ENCODE results near the gene TIRAP. TPM values are rescaled to one million over a fixed set of nuclear protein-coding genes. Genes with fewer than 3 reads are reported as not detected.

TIRAP gene
- total RNA-seq, 2 donors from 2014 or later: 6.3 to 7.4 TPM

- no peak for TF ChIP-seq CTCF (IDR thresholded peaks at IDR 0.05)
- DNase-seq (ENCODE audit: low spot score): no peak
- Histone ChIP-seq H3K27me3 (no peaks in the 10 kb centered on the region), H3K9me3 (no peaks in the 10 kb centered on the region), H3K4me1 (peaks cover 0 to 19% of the 10 kb centered on the region in 2 donors), H3K27ac (no peak overlapping the region), H3K4me3 (no peak overlapping the region), H3K36me3 (no peaks in the 10 kb centered on the region)
Observed at GRCh38 chr11:126328001-126328390, 45.1 kb downstream of the TIRAP start.

GRCh38 chr11:126328444-126328843 is 45.6 kb downstream of the TIRAP start:
- H3K36me3 ChIP-seq: no peaks in the 10 kb centered on the region
- H3K27me3 ChIP-seq: no peaks in the 10 kb centered on the region
- H3K4me1 ChIP-seq: peaks cover 0 to 19% of the 10 kb centered on the region in 2 donors
- no peak for DNase-seq (ENCODE audit: low spot score)
- no peak overlapping the region for H3K4me3 ChIP-seq
- no peaks in the 10 kb centered on the region for H3K9me3 ChIP-seq
- no peak for TF ChIP-seq CTCF (IDR thresholded peaks at IDR 0.05)
- H3K27ac ChIP-seq: no peak overlapping the region

GRCh38 chr11:126328938-126329643 is 46.2 kb downstream of the TIRAP start:
- H3K4me3 ChIP-seq: no peak overlapping the region
- no peaks in the 10 kb centered on the region for H3K36me3 ChIP-seq
- TF ChIP-seq CTCF (IDR thresholded peaks at IDR 0.05): no peak
- no peaks in the 10 kb centered on the region for H3K9me3 ChIP-seq
- H3K27ac ChIP-seq: no peak overlapping the region
- no peak for DNase-seq (ENCODE audit: low spot score)
- no peaks in the 10 kb centered on the region for H3K27me3 ChIP-seq
- H3K4me1 ChIP-seq: peaks cover 0 to 19% of the 10 kb centered on the region in 2 donors

GRCh38 chr11:126329644-126330211 is 46.8 kb downstream of the TIRAP start:
- H3K4me3 ChIP-seq: no peak overlapping the region
- no peaks in the 10 kb centered on the region for H3K27me3 ChIP-seq
- H3K4me1 ChIP-seq: peaks cover 0 to 22% of the 10 kb centered on the region in 2 donors
- no peak for TF ChIP-seq CTCF (IDR thresholded peaks at IDR 0.05)
- no peaks in the 10 kb centered on the region for H3K36me3 ChIP-seq
- H3K9me3 ChIP-seq: no peaks in the 10 kb centered on the region
- DNase-seq (ENCODE audit: low spot score): no peak
- no peak overlapping the region for H3K27ac ChIP-seq

- Histone ChIP-seq H3K27ac (no peak overlapping the region), H3K27me3 (no peaks in the 10 kb centered on the region), H3K4me3 (no peak overlapping the region), H3K4me1 (peaks cover 0 to 34% of the 10 kb centered on the region in 2 donors), H3K9me3 (no peaks in the 10 kb centered on the region), H3K36me3 (no peaks in the 10 kb centered on the region)
- no peak for TF ChIP-seq CTCF (IDR thresholded peaks at IDR 0.05)
- DNase-seq (ENCODE audit: low spot score): no peak
Observed at GRCh38 chr11:126331286-126331685, 48.4 kb downstream of the TIRAP start.
